ENCODE measurements around the gene ACVR1C. TPM values are rescaled to one million over a fixed set of nuclear protein-coding genes. Genes with fewer than 3 reads are reported as not detected.

Gene ACVR1C
- 0.25 and 0.33 TPM in 2 replicates for total RNA-seq

DNA sequence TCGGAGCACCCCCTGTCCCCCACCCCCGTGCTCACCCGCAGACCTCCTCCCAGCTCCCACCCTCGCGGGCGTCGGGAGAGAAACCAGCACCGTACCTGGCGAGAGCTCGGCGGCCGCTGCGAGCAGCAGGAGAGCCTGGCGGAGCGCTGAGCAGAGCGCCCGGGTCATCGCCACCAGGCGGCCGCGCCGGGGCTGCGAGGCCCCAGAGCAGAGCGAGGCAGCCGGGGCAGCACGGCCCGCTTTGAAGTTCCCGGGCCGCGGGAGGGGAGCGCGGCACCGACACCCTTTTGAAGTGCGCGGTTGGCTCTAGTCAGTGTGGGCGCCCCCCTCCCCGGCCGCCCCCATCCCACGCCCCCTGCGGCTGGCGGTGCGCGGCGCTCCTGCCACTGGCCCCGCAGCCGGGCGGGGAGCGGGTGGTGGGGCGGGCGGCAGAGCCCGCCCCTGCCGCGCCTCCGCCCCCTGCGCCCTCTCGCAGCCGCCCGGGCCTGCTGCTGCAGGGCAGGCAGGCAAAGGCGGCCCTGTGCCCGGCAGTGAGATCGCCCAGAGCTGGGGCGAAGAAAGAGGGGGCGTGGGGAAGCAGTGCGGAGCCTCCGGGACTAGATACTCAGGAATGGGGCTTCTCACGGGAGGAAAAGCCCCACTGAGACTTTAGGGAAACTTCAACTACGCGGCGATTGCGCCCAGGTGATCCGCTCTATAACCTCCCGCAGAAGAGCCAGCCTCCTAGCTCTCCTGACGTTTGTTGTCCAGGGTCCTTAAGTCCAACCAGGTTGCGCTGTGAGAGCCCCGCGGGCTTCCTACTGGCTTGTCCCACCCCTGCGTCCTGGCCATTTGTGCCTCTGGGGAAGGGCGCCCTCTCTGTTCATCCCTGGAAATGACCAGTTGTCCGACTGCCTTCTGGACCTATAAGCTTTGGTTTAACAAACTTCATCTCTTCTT lies at the start of gene ACVR1C:
ACVR1C (minus strand) TSS at position 388 of the 939 bp plus-strand sequence; CDS start at position 168, 220 bp downstream.

Other genes starting within 250 kb of the ACVR1C start
- gene CYTIP, start 184.8 kb downstream of the ACVR1C start, total RNA-seq, result not detected in 2 replicates
- 26.7 and 35.4 TPM in 2 replicates for gene ACVR1, start 247.5 kb upstream of the ACVR1C start, total RNA-seq

Data from uterine smooth muscle cell (primary cell).